NCI-H2171 treated with DMSO at 0.1 percent for 48 hours (cell line): ENCODE data around the gene CES4A.
"Not testable (repeated sequence)": the region's sequence is repeated elsewhere in the genome, so short reads cannot be mapped to it uniquely, and the experiment has no call there.

Source experiments
- DNase-seq: peaks from one replicate; lab custom pipeline; 2025; lab: John Stamatoyannopoulos, UW

The CES4A gene

DNA sequence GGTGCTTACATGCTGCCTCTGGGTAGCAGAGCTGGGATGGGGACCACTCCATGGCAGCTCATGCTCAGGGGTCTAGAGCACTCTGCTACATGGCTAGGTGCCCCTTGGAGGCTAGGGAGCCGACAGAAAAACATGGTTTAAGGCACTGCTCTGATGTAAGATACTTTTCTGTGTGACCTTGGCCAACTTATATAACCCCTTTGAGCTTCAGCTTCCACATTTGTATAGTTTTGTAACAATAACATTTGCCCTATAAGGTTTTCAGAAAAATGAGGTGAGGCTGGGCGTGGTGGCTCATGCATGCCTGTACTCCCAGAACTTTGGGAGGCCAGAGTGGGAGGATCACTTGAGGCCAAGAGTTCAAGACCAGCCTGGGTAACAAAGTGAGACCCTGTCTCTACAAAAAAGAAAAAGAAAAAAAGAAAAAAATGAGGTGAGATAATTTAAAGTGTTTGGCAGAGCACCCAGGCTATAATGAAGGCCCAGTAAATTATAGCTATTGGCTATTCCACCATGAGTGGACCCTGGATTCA lies 3.2 kb downstream of the CES4A start:
- no peak for DNase-seq

DNA sequence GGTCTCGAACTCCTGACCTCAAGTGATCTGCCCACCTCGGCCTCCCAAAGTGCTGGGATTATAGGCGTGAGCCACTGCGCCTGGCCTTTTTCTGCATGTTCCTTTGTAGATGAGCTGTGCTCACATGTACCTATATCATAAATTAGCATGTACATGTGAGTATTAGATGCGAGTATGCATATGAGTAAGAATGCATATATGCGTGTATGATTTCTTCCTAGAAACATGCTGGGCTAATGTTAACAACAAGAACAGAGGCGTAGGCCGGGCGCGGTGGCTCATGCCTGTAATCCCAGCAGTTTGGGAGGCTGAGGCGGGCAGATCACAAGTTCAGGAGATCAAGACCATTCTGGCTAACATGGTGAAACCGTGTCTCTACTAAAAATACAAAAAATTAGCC lies 5.2 kb downstream of the CES4A start:
- not testable (repeated sequence) for DNase-seq

DNA sequence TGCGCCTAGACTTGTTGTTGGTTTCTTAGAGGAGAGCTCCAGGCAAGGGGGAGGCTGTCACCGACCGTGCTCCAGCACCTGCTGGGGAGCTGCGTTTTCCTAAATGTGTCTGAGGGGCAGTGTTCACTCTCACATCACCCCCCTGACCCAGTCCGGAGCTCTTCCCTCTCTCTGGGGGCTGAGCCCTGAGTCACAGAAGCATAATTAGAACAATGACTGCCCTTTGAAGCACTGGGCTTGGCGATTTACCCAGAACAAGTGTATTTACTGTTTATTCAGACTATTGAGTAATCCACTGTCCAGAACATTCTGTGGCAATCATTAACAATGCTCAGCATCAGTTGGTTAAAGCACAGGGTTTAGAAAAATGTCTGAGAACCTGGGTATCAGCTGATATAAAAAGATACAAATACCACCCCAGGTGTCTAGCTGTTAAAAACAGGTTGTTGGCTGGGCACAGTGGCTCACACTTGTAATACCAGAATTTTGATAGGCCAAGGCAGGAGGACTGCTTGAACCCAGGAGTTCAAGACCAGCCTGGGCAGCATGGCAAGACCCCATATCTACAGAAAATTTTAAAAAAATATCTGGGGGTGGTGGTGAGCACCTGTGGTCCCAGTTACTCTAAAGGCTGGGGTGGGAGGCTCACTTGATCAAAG lies 8.1 kb downstream of the CES4A start:
- no peak for DNase-seq

DNA sequence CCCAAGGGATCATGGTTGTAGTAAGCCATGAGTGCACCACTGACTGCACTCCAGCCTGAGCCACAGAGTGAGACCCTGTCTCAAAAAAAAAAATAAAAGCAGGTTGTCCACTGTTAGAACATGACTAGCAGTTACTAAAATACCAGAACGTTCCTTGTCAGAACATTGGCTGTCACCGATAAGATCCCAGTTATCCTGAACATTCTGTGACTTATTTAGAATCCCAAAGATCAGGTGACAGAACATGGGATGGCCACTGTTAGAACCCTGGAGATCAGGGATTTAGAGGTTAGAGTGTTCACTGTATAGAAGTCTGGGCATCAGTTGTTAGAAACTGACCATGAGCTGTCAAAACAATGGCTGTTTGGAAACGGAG lies 8.6 kb downstream of the CES4A start:
- DNase-seq: no peak

DNA sequence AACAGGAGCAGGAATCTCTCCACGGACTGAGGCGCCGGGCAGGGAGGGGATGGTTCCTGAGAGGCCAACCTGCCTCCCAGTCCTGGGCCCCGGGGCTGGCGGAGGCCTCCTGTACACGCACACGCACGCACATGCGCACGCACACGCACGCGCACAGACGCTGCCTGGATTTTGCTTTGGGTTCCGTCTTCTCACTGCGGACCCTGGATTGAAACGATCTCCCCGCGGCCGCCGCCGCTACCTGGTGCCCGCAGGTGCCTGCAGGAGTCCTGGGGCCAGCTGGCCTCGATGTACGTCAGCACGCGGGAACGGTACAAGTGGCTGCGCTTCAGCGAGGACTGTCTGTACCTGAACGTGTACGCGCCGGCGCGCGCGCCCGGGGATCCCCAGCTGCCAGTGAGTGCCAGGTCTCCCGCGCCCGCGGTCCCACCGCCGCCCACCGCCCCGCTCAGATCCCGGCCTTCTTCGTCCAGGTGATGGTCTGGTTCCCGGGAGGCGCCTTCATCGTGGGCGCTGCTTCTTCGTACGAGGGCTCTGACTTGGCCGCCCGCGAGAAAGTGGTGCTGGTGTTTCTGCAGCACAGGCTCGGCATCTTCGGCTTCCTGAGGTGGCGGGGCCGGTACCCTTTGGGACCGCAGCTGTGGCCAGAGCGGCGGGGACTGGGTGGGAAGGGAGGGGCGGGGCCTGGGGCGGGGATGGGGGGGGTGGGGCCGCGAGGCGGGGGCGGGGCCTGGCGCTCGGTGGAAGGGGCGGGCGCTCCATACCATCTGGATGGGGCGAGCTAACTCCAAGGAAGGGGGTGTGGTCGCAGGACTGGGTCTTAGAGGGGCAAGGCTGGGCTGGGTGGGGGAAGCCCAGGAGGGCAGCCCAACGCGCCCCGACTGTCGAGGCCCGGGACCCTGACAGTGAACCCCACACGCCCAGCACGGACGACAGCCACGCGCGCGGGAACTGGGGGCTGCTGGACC lies 12.3 kb downstream of the CES4A start:
- peak; percentile 73 for DNase-seq

DNA sequence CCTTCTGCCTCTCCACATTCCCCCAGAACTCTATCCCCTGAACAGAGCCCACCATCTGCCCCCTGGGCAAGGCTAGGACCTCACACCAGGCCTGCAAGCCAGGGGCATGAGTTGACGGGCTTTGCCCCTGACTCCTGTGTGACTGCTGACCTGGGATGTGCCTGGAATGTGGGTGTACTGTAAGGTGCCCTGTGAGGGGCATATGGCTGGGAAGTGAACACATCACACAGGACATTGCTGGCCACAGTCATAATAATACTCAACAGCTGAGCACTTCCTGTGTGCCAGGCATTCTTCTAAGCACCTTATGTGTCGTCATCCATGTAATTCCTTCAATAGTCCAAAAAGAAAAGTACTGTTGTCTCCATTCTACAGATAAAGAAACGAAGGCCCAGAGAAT lies 13.3 kb downstream of the CES4A start:
- DNase-seq: no peak

DNA sequence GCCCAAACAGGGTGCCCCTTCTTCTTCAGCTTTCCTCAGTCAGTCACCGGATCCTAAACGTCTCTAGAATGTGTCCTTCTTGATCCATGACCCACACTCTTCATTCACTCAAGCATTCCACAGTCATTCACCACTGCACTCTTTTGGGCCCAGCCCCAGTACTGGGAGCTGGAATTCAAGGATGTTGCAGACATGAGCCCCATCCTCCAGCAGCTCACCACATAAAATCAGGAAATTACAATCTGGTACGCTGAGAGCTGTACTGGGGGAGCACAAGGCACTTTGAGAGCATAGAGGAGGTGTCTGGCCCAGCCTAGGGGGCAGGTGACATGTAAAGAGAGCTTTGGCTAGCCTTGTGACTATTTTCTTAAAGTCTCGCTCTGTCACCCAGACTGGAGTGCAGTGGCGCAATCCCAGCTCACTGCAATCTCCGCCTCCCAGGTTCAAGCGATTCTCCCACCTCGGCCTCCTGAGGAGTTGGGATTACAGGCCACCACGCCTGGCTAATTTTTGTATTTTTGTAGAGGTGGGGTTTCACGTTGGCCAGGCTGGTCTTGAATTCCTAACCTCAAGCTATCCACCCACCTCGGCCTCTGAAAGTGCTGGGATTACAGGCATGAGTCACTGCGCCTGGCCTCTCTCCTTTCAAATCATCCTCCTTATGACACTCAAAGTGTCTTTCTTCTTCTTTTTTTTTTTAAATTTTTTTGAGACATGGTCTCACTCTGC lies 18.7 kb downstream of the CES4A start:
- DNase-seq: no peak

DNA sequence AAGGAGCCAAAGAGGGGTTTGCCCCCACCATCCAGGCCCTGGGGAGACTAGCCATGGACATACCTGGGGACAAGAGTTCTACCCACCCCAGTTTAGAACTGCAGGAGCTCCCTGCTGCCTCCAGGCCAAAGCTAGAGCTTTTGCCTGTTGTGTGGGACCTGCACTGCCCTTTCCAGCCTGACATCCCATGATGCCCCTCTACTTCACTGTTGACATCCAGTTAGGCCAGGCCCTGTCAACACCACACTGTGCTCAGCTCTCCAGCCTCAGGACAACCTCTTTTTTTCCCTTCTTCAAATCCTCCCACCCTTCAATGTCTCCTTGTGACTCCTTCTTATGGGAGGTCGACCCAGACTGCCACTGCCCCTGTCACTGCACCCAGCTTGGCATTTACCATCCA lies 20.8 kb downstream of the CES4A start:
- no peak for DNase-seq

DNA sequence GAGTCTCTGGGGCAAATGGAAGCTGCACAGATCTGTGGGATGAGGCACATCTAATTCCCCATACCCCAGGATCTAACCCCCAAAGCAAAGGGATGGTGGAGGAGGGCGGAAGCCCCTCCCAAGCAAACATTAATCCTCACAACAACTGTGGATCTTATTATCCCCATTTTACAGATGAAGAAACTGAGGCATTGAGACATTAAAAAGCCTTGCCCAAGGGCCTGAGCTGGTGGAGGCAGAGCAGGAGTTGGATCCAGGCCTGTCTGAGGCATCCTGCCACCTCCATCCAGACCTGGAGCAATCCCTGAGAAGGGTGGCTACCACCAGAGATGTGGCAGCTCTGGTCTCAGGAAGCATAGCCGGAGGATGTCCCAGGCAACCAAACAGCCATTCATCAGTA lies 22.9 kb downstream of the CES4A start:
- no peak for DNase-seq

DNA sequence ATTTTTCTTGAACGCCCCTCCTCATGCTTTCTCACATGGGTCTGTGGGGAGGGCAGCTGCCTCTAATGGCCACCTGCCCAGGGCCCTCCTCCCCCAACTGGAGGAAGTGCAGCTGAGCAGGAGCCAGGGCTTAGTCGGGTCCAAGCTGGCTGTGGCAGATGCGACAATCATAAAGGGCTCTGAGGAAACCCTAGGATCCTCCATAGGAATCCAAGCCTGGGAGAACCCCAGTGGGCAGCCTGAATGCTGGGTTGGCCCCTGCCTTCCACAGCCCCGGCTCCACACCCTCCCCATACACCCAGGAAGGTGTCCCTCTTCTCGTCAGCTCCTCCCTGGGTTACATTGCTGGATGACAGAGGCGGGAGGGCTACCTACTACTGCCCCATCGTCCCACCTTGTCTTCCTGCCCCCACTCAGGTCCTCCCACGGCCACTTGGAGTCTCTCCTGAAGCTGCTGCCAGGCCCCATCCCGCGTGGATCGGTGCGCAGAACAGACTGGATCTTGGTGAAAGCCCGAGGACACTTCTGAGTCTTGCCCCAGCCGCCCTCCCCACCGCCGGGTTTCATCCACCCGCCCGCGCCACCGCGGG lies 24.9 kb downstream of the CES4A start:
- no peak for DNase-seq

DNA sequence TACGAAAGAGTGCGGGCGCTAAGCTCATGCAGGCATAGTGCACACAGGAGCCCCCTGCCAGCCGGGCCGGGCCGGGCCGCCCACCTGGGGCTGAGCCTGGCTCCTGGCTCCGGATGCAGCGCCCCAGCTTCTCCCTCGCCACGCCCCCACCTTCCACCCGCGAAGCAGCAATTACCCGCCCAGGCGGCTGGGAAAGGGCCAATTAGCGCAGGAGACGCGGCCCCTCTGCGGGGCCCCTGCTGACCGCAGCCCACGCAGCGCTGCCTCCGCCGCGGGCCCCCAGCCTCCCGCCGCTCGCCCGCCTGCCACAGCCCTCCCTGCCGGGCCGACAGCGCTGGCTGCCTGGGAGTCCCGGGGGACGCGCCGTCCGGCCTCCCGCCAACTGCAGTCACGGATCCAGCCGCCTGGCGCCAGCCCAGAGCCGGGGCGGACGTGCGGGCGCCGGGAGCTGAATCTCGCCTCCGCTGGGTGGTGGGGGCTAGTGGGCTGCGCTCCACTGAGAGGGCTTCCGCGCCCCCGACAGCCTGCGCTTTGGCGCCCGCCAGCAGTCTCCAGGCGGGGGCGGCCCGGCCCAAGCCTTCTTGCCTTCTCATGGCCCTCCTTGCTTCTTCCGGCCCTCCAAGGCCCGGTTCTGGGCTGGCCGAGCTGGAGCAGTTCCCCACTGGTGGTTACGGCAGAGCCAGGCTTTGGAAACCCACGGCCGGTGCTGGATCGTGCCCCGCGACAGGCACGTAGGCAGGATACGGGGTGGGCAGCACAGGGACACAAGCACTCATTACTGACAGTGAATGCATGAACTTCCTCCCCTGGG lies 25.6 kb downstream of the CES4A start:
- DNase-seq: peak; percentile 64

DNA sequence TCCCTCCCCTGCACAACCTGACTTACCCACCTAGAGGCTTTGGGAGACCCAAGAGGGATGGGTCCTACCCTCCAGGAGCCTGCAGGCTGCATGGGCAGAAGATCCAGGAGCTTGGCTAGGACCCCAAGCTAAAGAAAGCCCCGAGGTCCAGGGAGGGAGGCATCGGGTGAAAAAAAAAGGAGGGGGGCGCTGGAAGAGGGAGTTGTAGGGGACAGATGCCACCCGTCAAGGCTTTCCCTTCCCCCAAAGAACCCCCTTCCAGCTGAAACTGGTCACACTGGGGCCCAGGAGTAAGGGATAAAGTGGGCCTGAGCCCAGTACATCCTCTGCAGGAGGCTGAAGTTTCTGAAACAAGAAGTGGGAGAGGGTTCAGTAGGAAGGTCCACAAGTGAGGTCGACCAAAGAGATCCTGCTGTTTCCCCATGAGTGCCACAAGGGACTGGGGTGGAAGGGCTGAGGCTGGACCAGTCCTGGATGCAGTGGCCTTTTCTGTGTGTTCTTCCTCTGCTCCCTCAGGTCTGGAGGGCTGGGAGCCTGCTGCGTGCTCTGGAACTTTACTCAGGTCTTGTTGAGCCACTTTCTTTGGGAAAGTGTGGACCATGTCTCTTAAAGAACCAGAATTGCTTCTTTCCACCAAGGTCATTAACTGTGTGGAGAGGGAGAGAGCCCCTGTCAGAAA lies 26.4 kb downstream of the CES4A start:
- DNase-seq: no peak

DNA sequence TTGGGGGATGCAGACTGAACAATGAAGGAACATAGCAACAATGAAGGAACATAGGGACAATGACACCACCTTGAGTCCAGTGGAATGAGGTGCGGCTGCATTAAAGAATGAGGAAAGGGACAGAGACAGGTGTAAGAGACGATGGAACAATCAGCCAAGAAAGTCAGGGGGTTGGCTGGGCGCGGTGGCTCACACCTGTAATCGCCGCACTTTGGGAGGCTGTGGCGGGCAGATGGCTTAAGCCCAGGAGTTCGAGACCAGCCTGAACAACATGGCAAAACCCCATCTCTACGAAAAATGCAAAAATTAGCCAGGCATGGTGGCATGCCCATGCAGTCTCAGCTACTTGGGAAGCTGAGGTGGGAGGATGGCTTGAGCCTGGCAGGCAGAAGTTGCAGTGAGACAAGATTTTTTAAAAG lies 26.9 kb downstream of the CES4A start:
- no peak for DNase-seq

DNA sequence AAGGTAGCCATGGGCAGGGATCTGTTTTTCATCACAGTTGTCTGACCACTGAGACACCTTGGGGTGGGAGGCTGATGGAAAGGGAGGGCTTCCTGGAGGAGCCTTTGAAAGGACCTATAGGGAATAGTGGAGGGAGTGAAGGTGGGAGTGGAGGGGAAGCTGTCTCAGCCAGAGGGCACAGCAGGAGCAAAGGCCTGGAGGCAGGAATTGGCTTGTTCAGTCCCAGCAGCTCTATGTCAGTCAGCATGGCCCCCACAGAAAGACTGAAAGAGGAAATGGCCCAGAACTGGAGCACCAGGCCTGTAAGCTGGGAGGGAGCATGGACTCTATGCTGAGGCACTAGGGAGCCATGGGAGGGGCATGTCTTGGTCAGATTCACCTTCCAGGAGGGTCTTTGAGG lies 27.8 kb downstream of the CES4A start:
- DNase-seq: no peak

DNA sequence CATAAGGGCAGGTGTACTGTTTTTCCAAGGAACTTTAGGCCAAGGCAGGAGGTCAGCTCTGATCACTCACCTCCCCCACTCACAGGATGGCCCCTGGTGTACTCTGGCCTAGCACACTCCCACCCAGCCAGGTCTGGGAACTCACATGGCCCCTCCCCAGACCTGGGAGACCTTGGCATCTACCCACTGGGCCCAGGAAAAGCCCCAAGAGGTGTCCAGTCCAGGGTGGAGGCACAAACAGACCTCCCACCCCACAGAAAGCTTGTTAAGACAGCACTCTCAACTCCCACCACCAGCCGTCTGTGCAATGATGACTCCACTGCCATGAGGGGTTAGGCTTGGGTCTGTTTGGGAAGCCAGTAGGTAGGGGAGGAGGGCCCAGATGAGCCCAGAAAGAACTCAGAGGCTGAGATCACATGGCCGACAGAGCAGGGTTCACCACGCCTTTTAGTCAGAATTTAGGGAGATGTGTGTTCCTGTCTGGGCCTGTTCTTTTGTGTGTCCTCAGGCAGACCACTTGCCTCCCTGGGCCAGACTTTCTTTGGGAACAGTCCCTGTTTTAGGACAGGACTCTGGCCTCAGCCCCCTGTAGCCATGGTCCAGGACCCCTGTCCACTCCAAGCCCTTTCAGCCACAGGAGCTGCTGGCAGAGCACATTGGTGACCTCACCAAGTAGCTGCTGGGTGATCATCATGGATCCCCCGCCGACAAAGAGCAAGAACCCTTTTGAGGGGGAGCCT lies 28.5 kb downstream of the CES4A start:
- DNase-seq: no peak

DNA sequence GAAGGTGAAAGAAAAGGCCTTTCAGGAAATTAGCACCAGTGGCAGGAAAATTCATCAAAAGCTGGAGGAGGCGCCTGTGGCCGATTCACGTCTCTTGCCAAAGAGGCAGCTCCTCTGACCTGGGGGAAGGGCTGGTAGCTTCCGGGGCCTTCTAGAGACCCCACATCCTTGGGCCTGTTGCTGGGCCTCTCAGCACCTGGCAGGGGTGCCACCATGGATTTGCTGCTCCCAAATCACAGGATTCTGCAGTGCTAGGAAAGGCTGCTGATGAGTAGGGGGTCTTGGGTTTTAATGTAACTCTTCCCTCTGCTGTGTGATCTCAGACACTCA lies 29.0 kb downstream of the CES4A start:
- DNase-seq: no peak

DNA sequence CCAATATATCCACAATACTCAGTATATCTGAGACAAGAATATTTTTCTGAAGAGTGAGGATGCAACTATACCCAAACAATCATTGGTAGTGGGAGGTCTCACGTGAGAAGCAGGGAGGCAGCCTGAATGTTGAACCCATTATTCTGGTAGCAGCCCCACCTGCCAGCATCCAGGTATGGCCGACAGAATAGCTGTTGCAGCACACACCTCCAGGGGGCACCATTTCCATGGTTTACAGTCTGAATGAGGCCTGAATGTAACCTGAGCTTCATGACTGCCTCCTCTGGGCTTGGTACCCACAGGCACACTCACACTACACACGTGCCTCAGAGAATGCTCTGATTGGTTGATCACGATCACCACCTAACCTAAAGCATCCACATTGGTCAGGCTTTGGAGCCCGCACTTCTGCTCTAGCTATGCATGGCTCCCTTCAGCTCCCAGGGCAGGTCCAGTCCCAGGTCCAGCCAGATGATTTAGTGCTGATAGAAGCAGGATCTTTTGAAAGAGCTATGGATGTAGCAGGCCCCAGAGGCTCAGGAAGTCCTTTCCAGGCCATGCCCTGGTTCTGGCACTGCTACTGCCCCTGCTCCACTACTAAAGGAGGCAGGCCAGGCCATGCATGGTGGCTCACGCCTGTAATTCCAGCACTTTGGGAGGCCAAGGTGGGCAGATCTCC lies 29.6 kb downstream of the CES4A start:
- peak; percentile 95 for DNase-seq

DNA sequence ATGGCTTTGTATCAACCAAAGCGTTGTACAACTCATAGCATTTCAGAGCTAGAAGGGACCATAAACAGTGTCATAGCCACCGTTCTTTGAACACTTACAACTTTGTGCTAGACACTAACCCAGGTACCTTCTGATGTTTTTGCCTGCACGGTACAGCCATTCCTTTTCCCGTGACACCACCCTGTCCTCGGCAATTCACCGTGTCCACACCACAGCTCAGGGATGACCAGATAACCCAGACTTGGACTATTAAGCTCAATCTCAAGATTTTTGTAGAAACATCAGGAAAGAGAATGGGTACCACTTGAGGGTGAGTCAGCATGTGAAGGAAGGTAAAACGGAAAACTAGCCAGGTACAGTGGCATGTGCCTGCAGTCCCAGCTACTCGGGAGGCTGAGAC lies 30.8 kb downstream of the CES4A start:
- no peak for DNase-seq

DNA sequence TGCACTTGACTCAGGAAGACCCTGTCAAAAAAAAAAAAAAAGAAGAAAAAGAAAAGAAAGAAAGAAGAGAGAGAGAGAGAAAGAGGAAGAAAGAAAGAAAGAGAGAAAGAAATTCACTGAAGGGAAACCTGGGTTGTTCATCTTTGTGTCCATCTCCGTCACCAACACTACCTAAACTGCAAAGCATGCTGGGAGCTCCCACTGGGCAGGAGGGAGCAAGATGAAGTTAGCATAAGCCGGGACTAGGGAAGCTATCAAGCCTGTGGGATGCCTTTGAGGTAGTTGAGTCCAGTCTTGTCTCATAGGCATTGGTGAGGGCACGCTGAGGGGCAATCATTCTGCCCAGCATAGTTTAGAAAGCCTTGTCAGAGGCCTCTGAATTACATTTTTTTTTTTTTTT lies 32.9 kb downstream of the CES4A start:
- DNase-seq: no peak
